H9 (cell line): ENCODE measurements around the gene SERPINA3. TPM values are rescaled to one million over a fixed set of nuclear protein-coding genes. Genes with fewer than 3 reads are reported as not detected.

Experiments
- DNase-seq: peaks from one replicate; pipeline ENCODE4 v3.0.0-alpha.2; 2017
- H2AFZ ChIP-seq: one replicate; pipeline ENCODE4 v1.6.1; 2013; ENCODE audit warnings: mild to moderate bottlenecking, low read length, control low read depth, moderate library complexity
- H2AK5ac ChIP-seq: 2 replicates; pipeline ENCODE4 v1.6.1; 2013; ENCODE audit warnings: low read length, control low read depth, mixed read lengths; ENCODE audit not compliant: insufficient read length
- H2BK120ac ChIP-seq: one replicate; pipeline ENCODE4 v1.6.1; 2013; ENCODE audit warnings: low read depth, mild to moderate bottlenecking, low read length, control low read depth, inconsistent platforms; ENCODE audit not compliant: poor library complexity, severe bottlenecking
- H2BK12ac ChIP-seq: 2 replicates; pipeline ENCODE4 v1.6.1; 2013; ENCODE audit warnings: low read length, control low read depth, mixed read lengths, low read depth; ENCODE audit not compliant: insufficient read length
- H2BK15ac ChIP-seq: 2 replicates; pipeline ENCODE4 v1.6.1; 2013; ENCODE audit warnings: low read depth, low read length, control low read depth
- H2BK20ac ChIP-seq: one replicate; pipeline ENCODE4 v1.6.1; 2013; ENCODE audit warnings: low read depth, mild to moderate bottlenecking, low read length, control low read depth, inconsistent platforms; ENCODE audit not compliant: poor library complexity, severe bottlenecking
- H2BK5ac ChIP-seq: 2 replicates; pipeline ENCODE4 v1.6.1; 2013; ENCODE audit warnings: low read length, control low read depth, mixed read lengths; ENCODE audit not compliant: insufficient read length
- H3K14ac ChIP-seq: 2 replicates; pipeline ENCODE4 v1.6.1; 2013; ENCODE audit warnings: low read length, control low read depth; ENCODE audit not compliant: insufficient read depth
- H3K18ac ChIP-seq: 2 replicates; pipeline ENCODE4 v1.6.1; 2013; ENCODE audit warnings: low read depth, mild to moderate bottlenecking, mixed read lengths, low read length, control low read depth; ENCODE audit not compliant: insufficient read length
- H3K23ac ChIP-seq: 2 replicates; pipeline ENCODE4 v1.6.1; 2013; ENCODE audit warnings: low read length, control low read depth, mixed read lengths, low read depth; ENCODE audit not compliant: insufficient read length
- H3K23me2 ChIP-seq: 2 replicates; pipeline ENCODE4 v1.6.1; 2013; ENCODE audit warnings: low read depth, mild to moderate bottlenecking, mixed read lengths, low read length, control low read depth; ENCODE audit not compliant: insufficient read length, poor library complexity, severe bottlenecking
- H3K27ac ChIP-seq: 2 replicates; pipeline ENCODE4 v1.5.1; 2013; ENCODE audit warnings: low read length, control low read depth, mixed read lengths, low read depth; ENCODE audit not compliant: insufficient read length
- H3K27me3 ChIP-seq: 2 replicates; pipeline ENCODE4 v1.6.1; 2013; ENCODE audit warnings: low read length, control low read depth, inconsistent platforms; ENCODE audit not compliant: insufficient read depth
- H3K4ac ChIP-seq: 2 replicates; pipeline ENCODE4 v1.6.1; 2013; ENCODE audit warnings: low read depth, mild to moderate bottlenecking, control low read depth, inconsistent platforms, low read length, moderate library complexity
- H3K4me1 ChIP-seq: 2 replicates; pipeline ENCODE4 v1.6.1; 2013; ENCODE audit warnings: low read length, control low read depth, inconsistent platforms; ENCODE audit not compliant: insufficient read depth
- H3K4me2 ChIP-seq: 2 replicates; pipeline ENCODE4 v1.6.1; 2013; ENCODE audit warnings: low read length, control low read depth, mixed read lengths; ENCODE audit not compliant: insufficient read length, insufficient read depth
- H3K56ac ChIP-seq: 2 replicates; pipeline ENCODE4 v1.6.1; 2013; ENCODE audit warnings: low read depth, mild to moderate bottlenecking, mixed read lengths, low read length, control low read depth; ENCODE audit not compliant: insufficient read length
- H3K79me1 ChIP-seq: 2 replicates; pipeline ENCODE4 v1.6.1; 2013; ENCODE audit warnings: low read depth, mild to moderate bottlenecking, moderate library complexity, low read length, control low read depth, inconsistent platforms; ENCODE audit not compliant: insufficient read depth, poor library complexity, severe bottlenecking
- H3K79me2 ChIP-seq: 2 replicates; pipeline ENCODE4 v1.6.1; 2013; ENCODE audit warnings: low read length, control low read depth, inconsistent platforms; ENCODE audit not compliant: insufficient read depth
- H3K9ac ChIP-seq: 2 replicates; pipeline ENCODE4 v1.6.1; 2013; ENCODE audit warnings: low read length, control low read depth, mixed read lengths; ENCODE audit not compliant: insufficient read length; ENCODE audit errors: extremely low read depth
- H3K9me3 ChIP-seq: one replicate; pipeline ENCODE4 v1.6.1; 2013; ENCODE audit warnings: low read depth, low read length, inconsistent platforms; ENCODE audit not compliant: control insufficient read depth
- H3T11ph ChIP-seq: one replicate; pipeline ENCODE4 v1.6.1; 2013; ENCODE audit warnings: mild to moderate bottlenecking, low read length, control low read depth, inconsistent platforms
- H4K20me1 ChIP-seq: one replicate; pipeline ENCODE4 v1.6.1; 2013; ENCODE audit not compliant: control insufficient read depth, insufficient read length, insufficient read depth
- H4K5ac ChIP-seq: 2 replicates; pipeline ENCODE4 v1.6.1; 2013; ENCODE audit warnings: low read depth, mild to moderate bottlenecking, mixed read lengths, low read length, control low read depth; ENCODE audit not compliant: insufficient read length
- H4K8ac ChIP-seq: replicated peaks from 2 replicates; pipeline ENCODE4 v1.6.1; 2013; ENCODE audit warnings: low read length, control low read depth, mixed read lengths, low read depth; ENCODE audit not compliant: insufficient read length
- H4K91ac ChIP-seq: 2 replicates; pipeline ENCODE4 v1.6.1; 2013; ENCODE audit warnings: low read depth, mild to moderate bottlenecking, moderate library complexity, mixed read lengths, low read length, control low read depth; ENCODE audit not compliant: insufficient read length
- H3K27ac Mint-ChIP-seq, 3 experiments: 2 replicates in 2 of 3; 3 replicates in 1 of 3; pipeline ENCODE4 v1.8.0; 2020 to 2021; ENCODE audit warnings: mixed read lengths in 3 of 3, mild to moderate bottlenecking in 1 of 3, moderate library complexity in 1 of 3
- H3K27me3 Mint-ChIP-seq: 2 replicates; pipeline ENCODE4 v1.8.0; 2021; ENCODE audit warnings: low read depth, mild to moderate bottlenecking, moderate library complexity, mixed read lengths
- H3K36me3 Mint-ChIP-seq, 3 experiments: 2 replicates in 2 of 3; 3 replicates in 1 of 3; pipeline ENCODE4 v1.8.0; 2020 to 2021; ENCODE audit warnings: low read depth in 3 of 3, mixed read lengths in 3 of 3; ENCODE audit not compliant: insufficient read depth in 1 of 3
- H3K4me1 Mint-ChIP-seq, 2 experiments: 2 replicates each; pipeline ENCODE4 v1.8.0; 2020; ENCODE audit warnings: mixed read lengths in 2 of 2
- H3K4me3 Mint-ChIP-seq, 2 experiments: 2 replicates in 1 of 2; 3 replicates in 1 of 2; pipeline ENCODE4 v1.8.0; 2020 to 2021; ENCODE audit warnings: mild to moderate bottlenecking in 2 of 2, mixed read lengths in 2 of 2, moderate library complexity in 1 of 2
- H3K9me3 Mint-ChIP-seq, 2 experiments: 2 replicates in 1 of 2; 3 replicates in 1 of 2; pipeline ENCODE4 v1.8.0; 2020; ENCODE audit warnings: mild to moderate bottlenecking in 2 of 2, mixed read lengths in 2 of 2, moderate library complexity in 1 of 2
- WGBS: extraction: QIAGEN DNeasy Blood & Tissue Kit; methylation state at CpG from one replicate; pipeline ENCODE4 v1.1.7; 2013; ENCODE audit warnings: missing lambda C conversion rate, low lambda C conversion rate, mixed read lengths; ENCODE audit not compliant: insufficient read length; ENCODE audit errors: extremely low coverage; 5-methylcytosine and 5-hydroxymethylcytosine counted together
- total RNA-seq: library from RNA; stranded (reverse); gene quantifications from 2 replicates; pipeline ENCODE4 v1.2.1, GENCODE V29; 2021
- TF ChIP-seq, protein P1 (sequence below): fragments of 200-600 bp; sonication (generic); conservative IDR thresholded peaks from 3 replicates; pipeline ENCODE4 v1.8.0; 2021; ENCODE audit warnings: antibody characterized with exemption, mild to moderate bottlenecking

The SERPINA3 gene
- total RNA-seq, 1 experiment from 2014 or later = not detected

DNA sequence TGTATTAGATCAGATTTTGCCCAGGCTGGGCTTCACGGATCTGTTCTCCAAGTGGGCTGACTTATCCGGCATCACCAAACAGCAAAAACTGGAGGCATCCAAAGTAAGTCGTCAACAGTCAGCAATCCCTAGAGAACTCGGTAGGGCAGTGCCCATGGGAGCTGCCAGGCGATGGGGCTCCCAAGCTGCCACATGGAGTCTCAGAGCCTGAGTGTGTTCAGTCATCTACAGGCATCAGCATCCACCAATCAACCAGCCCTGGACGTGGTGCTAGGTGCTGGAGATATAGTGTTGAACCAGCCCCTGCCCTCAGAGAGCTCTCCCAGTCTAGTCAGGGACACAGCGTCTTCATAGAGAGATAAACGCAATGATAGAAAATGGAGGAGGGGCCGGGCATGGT is 44.0 kb upstream of the SERPINA3 start:
- H3K56ac ChIP-seq = no peak overlapping the region
- H2BK12ac ChIP-seq = no peak overlapping the region
- DNase-seq = no peak
- H3T11ph ChIP-seq = no peak overlapping the region
- H2BK15ac ChIP-seq = no peak overlapping the region
- H3K23me2 ChIP-seq = no peaks in the 10 kb centered on the region
- no peak overlapping the region for H3K27ac ChIP-seq
- no peak overlapping the region for H3K23ac ChIP-seq
- no peaks in the 10 kb centered on the region for H3K79me2 ChIP-seq
- H2BK5ac ChIP-seq = no peak overlapping the region
- no peaks in the 10 kb centered on the region for H4K20me1 ChIP-seq
- TF ChIP-seq, protein P1, sequence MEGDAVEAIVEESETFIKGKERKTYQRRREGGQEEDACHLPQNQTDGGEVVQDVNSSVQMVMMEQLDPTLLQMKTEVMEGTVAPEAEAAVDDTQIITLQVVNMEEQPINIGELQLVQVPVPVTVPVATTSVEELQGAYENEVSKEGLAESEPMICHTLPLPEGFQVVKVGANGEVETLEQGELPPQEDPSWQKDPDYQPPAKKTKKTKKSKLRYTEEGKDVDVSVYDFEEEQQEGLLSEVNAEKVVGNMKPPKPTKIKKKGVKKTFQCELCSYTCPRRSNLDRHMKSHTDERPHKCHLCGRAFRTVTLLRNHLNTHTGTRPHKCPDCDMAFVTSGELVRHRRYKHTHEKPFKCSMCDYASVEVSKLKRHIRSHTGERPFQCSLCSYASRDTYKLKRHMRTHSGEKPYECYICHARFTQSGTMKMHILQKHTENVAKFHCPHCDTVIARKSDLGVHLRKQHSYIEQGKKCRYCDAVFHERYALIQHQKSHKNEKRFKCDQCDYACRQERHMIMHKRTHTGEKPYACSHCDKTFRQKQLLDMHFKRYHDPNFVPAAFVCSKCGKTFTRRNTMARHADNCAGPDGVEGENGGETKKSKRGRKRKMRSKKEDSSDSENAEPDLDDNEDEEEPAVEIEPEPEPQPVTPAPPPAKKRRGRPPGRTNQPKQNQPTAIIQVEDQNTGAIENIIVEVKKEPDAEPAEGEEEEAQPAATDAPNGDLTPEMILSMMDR = no peak
- no peaks in the 10 kb centered on the region for H3K4me1 Mint-ChIP-seq
- no peak overlapping the region for H3K4me2 ChIP-seq
- H2BK20ac ChIP-seq = no peak overlapping the region
- H3K4ac ChIP-seq = no peak overlapping the region
- WGBS = no CpG with 5 or more reads among the region's 9 CpGs
- H4K8ac ChIP-seq = no peak overlapping the region
- H3K4me1 ChIP-seq = no peaks in the 10 kb centered on the region
- no peaks in the 10 kb centered on the region for H3K27me3 ChIP-seq
- H3K36me3 Mint-ChIP-seq = no peaks in the 10 kb centered on the region
- H3K4me3 Mint-ChIP-seq = no peak overlapping the region
- no peak overlapping the region for H2AK5ac ChIP-seq
- no peak overlapping the region for H2AFZ ChIP-seq
- H4K5ac ChIP-seq = no peak overlapping the region
- H3K9me3 Mint-ChIP-seq = no peaks in the 10 kb centered on the region; a peak in 1 of 5 replicates
- no peak overlapping the region for H4K91ac ChIP-seq
- H3K9me3 ChIP-seq = no peaks in the 10 kb centered on the region
- H3K79me1 ChIP-seq = no peaks in the 10 kb centered on the region
- H3K27me3 Mint-ChIP-seq = peaks cover 8% of the 10 kb centered on the region
- H3K14ac ChIP-seq = no peak overlapping the region
- no peak overlapping the region for H2BK120ac ChIP-seq
- H3K27ac Mint-ChIP-seq = no peak overlapping the region; a peak in 1 of 7 replicates
- H3K18ac ChIP-seq = no peak overlapping the region
- no peak overlapping the region for H3K9ac ChIP-seq
